ENCODE measurements around the gene TMEM94. TPM values are rescaled to one million over a fixed set of nuclear protein-coding genes. Genes with fewer than 3 reads are reported as not detected.
A peak's percentile ranks its signal among the peaks of the same experiment; 100 is the strongest.

Gene TMEM94
- total and polyA plus RNA-seq, 9 of the 15 experiments (the other 6 are each of a cell fraction or from before 2014, with no cell fraction given), result 0.35 to 48.1 (median 14.4) TPM

DNA sequence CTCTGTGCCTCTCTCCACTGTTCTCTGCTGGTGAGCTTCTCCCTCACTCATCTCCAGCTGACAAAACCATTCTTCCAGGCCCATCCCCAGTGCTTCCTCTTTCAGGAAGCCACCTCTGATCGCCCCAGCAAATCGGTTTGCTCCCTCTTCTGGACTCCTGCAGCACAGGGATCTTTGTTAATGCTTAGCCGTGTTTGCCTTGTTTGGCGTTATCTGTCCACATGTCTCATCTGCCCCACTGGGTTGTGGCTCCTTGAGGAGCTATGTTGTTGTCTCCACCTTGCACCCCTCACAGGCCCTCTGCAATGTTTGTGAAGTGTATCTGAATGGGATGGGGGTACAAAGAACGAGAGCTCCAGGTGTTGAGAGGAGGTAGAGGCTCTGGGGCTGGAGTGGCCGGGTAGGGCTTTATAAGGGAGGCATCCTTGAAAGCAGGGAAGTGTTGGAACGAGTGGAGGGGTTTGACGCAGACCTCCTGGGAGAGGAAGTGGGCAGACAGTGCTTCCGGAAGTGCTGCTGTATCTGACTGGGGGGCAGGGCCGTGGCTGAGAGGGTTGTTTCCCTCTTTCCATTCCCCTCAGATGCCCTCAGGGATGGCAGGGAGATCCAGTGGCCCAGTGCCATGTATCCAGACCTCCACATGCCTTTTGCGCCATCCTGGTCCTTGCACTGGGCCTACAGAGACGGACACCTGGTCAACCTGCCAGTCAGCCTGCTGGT, 31.1 kb downstream of the TMEM94 start (continued):
- TF ChIP-seq, protein P1, sequence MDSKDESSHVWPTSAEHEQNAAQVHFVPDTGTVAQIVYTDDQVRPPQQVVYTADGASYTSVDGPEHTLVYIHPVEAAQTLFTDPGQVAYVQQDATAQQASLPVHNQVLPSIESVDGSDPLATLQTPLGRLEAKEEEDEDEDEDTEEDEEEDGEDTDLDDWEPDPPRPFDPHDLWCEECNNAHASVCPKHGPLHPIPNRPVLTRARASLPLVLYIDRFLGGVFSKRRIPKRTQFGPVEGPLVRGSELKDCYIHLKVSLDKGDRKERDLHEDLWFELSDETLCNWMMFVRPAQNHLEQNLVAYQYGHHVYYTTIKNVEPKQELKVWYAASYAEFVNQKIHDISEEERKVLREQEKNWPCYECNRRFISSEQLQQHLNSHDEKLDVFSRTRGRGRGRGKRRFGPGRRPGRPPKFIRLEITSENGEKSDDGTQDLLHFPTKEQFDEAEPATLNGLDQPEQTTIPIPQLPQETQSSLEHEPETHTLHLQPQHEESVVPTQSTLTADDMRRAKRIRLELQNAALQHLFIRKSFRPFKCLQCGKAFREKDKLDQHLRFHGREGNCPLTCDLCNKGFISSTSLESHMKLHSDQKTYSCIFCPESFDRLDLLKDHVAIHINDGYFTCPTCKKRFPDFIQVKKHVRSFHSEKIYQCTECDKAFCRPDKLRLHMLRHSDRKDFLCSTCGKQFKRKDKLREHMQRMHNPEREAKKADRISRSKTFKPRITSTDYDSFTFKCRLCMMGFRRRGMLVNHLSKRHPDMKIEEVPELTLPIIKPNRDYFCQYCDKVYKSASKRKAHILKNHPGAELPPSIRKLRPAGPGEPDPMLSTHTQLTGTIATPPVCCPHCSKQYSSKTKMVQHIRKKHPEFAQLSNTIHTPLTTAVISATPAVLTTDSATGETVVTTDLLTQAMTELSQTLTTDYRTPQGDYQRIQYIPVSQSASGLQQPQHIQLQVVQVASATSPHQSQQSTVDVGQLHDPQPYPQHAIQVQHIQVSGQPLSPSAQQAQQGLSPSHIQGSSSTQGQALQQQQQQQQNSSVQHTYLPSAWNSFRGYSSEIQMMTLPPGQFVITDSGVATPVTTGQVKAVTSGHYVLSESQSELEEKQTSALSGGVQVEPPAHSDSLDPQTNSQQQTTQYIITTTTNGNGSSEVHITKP (IDR thresholded peaks at IDR 0.05; ENCODE audit: partially characterized antibody), result no peak
- TF ChIP-seq RBM25 (IDR thresholded peaks at IDR 0.05; ENCODE audit: low read depth, low read length, severe bottlenecking) (no peak), ZNF23 (CRISPR knock-in tag; IDR thresholded peaks at IDR 0.05) (no peak), DACH1 (IDR thresholded peaks at IDR 0.05; ENCODE audit: partially characterized antibody) (peak; percentile 8), FOSL1 (tag; conservative IDR thresholded peaks at IDR 0.05) (0 out of 2 replicates have a peak, but pooled peaks have one; percentile 26), PHB2 (IDR thresholded peaks at IDR 0.05; ENCODE audit: low read depth) (no peak), ZNF316 (IDR thresholded peaks at IDR 0.05) (no peak), ZKSCAN1 (IDR thresholded peaks at IDR 0.05; ENCODE audit: low read depth, low read length) (no peak), TRIM28 (IDR thresholded peaks at IDR 0.05) (no peak), ZC3H11A (IDR thresholded peaks at IDR 0.05; ENCODE audit: low read depth, low read length) (no peak), ZNF77 (CRISPR knock-in tag; IDR thresholded peaks at IDR 0.05) (no peak), SPI1 (IDR thresholded peaks at IDR 0.05; ENCODE audit: borderline replicate concordance, low read depth, low read length) (0 out of 2 replicates have a peak, but pooled peaks have one; percentile 43), PTRF (tag; IDR thresholded peaks at IDR 0.05) (no peak), MYBL2 (IDR thresholded peaks at IDR 0.05; ENCODE audit: low read depth) (no peak), MYBL2 (CRISPR knock-in tag; IDR thresholded peaks at IDR 0.05; ENCODE audit: borderline replicate concordance) (no peak), MEIS2 (IDR thresholded peaks at IDR 0.05; ENCODE audit: partially characterized antibody) (no peak), BCOR (IDR thresholded peaks at IDR 0.05) (peak; percentile 36; the same call in 1 of the 2 replicates), ZNF57 (CRISPR knock-in tag; IDR thresholded peaks at IDR 0.05) (no peak), L3MBTL2 (IDR thresholded peaks at IDR 0.05) (peak; percentile 45; the same call in 1 of the 2 replicates)
- TF ChIP-seq, protein P2, sequence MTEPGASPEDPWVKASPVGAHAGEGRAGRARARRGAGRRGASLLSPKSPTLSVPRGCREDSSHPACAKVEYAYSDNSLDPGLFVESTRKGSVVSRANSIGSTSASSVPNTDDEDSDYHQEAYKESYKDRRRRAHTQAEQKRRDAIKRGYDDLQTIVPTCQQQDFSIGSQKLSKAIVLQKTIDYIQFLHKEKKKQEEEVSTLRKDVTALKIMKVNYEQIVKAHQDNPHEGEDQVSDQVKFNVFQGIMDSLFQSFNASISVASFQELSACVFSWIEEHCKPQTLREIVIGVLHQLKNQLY (CRISPR knock-in tag; conservative IDR thresholded peaks at IDR 0.05), result no peak
- TF ChIP-seq, protein P3, sequence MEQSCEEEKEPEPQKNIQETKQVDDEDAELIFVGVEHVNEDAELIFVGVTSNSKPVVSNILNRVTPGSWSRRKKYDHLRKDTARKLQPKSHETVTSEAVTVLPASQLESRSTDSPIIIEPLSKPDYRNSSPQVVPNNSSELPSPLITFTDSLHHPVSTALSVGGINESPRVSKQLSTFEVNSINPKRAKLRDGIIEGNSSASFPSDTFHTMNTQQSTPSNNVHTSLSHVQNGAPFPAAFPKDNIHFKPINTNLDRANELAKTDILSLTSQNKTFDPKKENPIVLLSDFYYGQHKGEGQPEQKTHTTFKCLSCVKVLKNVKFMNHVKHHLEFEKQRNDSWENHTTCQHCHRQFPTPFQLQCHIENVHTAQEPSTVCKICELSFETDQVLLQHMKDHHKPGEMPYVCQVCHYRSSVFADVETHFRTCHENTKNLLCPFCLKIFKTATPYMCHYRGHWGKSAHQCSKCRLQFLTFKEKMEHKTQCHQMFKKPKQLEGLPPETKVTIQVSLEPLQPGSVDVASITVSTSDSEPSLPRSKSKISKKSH (CRISPR knock-in tag; IDR thresholded peaks at IDR 0.05), result no peak
- TF ChIP-seq, protein P4, sequence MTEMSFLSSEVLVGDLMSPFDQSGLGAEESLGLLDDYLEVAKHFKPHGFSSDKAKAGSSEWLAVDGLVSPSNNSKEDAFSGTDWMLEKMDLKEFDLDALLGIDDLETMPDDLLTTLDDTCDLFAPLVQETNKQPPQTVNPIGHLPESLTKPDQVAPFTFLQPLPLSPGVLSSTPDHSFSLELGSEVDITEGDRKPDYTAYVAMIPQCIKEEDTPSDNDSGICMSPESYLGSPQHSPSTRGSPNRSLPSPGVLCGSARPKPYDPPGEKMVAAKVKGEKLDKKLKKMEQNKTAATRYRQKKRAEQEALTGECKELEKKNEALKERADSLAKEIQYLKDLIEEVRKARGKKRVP (CRISPR knock-in tag; IDR thresholded peaks at IDR 0.05), result no peak
- TF ChIP-seq, protein P5, sequence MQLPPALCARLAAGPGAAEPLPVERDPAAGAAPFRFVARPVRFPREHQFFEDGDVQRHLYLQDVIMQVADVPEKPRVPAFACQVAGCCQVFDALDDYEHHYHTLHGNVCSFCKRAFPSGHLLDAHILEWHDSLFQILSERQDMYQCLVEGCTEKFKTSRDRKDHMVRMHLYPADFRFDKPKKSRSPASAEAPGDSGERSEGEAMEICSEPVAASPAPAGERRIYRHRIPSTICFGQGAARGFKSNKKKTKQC (CRISPR knock-in tag; IDR thresholded peaks at IDR 0.05), result no peak
